Neuronal stem cell (in vitro differentiated cells): ENCODE measurements around the gene PTPRO.

Source experiments
- DNase-seq: peaks from one replicate; pipeline ENCODE4 v3.0.0-alpha.2; 2013; ENCODE audit warnings: low spot score
- H2AFZ ChIP-seq: one replicate; pipeline ENCODE4 v1.6.1; 2013; ENCODE audit warnings: mild to moderate bottlenecking, low read length, inconsistent platforms
- H2AK5ac ChIP-seq: 2 replicates; pipeline ENCODE4 v1.6.1; 2013; ENCODE audit warnings: low read depth, mild to moderate bottlenecking, inconsistent platforms, low read length, moderate library complexity, mixed read lengths
- H2BK120ac ChIP-seq: 2 replicates; pipeline ENCODE4 v1.6.1; 2013; ENCODE audit warnings: low read depth, mild to moderate bottlenecking, inconsistent platforms, low read length, moderate library complexity, mixed read lengths
- H2BK12ac ChIP-seq: one replicate; pipeline ENCODE4 v1.6.1; 2013; ENCODE audit warnings: low read length, inconsistent platforms
- H2BK15ac ChIP-seq: 2 replicates; pipeline ENCODE4 v1.6.1; 2013; ENCODE audit warnings: mild to moderate bottlenecking, low read length, inconsistent platforms, mixed read lengths
- H2BK5ac ChIP-seq: one replicate; pipeline ENCODE4 v1.6.1; 2013; ENCODE audit warnings: inconsistent platforms, mild to moderate bottlenecking, low read length, moderate library complexity
- H3K14ac ChIP-seq: one replicate; pipeline ENCODE4 v1.6.1; 2013; ENCODE audit warnings: low read length, inconsistent platforms
- H3K18ac ChIP-seq: 2 replicates; pipeline ENCODE4 v1.6.1; 2013; ENCODE audit warnings: low read length, inconsistent platforms
- H3K23ac ChIP-seq: 2 replicates; pipeline ENCODE4 v1.6.1; 2013; ENCODE audit warnings: low read depth, mild to moderate bottlenecking, mixed read lengths, low read length, inconsistent platforms; ENCODE audit not compliant: poor library complexity
- H3K27ac ChIP-seq: replicated peaks from 3 replicates; pipeline ENCODE4 v1.5.1; 2013; ENCODE audit warnings: low read length, inconsistent platforms
- H3K27me3 ChIP-seq, 3 experiments: 2 replicates each; pipeline ENCODE4 v1.6.1; 2013; ENCODE audit warnings: low read length in 3 of 3, mild to moderate bottlenecking in 2 of 3, inconsistent platforms in 1 of 3, low read depth in 1 of 3, mixed read lengths in 1 of 3, moderate library complexity in 1 of 3; ENCODE audit not compliant: control insufficient read depth in 3 of 3, insufficient read depth in 3 of 3
- H3K36me3 ChIP-seq, 2 donors: replicated peaks in 1 of 2; 2 replicates each; pipeline ENCODE4 v1.6.1; 2013; ENCODE audit warnings: low read length in 2 of 2; ENCODE audit not compliant: control insufficient read depth in 2 of 2, insufficient read depth in 2 of 2
- H3K4ac ChIP-seq: 2 replicates; pipeline ENCODE4 v1.6.1; 2013; ENCODE audit warnings: inconsistent platforms, mild to moderate bottlenecking, low read length, moderate library complexity
- H3K4me1 ChIP-seq, 2 donors: 1 replicate in 1 of 2; 2 replicates in 1 of 2; pipeline ENCODE4 v1.6.1; 2013; ENCODE audit warnings: low read length in 2 of 2, low read depth in 1 of 2; ENCODE audit not compliant: control insufficient read depth in 2 of 2, insufficient read depth in 1 of 2
- H3K4me2 ChIP-seq: one replicate; pipeline ENCODE4 v1.6.1; 2013; ENCODE audit warnings: mild to moderate bottlenecking, low read length, inconsistent platforms; ENCODE audit not compliant: insufficient read depth, poor library complexity, severe bottlenecking
- H3K4me3 ChIP-seq, 2 donors: 2 replicates each; pipeline ENCODE4 v1.5.1; 2013; ENCODE audit warnings: low read length in 2 of 2, mild to moderate bottlenecking in 2 of 2, inconsistent platforms in 1 of 2, moderate library complexity in 1 of 2
- H3K79me1 ChIP-seq: one replicate; pipeline ENCODE4 v1.6.1; 2013; ENCODE audit warnings: low read depth, mild to moderate bottlenecking, inconsistent platforms, low read length, moderate library complexity
- H3K9ac ChIP-seq: one replicate; pipeline ENCODE4 v1.6.1; 2013; ENCODE audit warnings: mild to moderate bottlenecking, low read depth, low read length, inconsistent platforms; ENCODE audit not compliant: poor library complexity
- H3K9me3 ChIP-seq, 2 donors: replicated peaks in 1 of 2; 2 replicates each; pipeline versions ENCODE3 to v1.6.1; 2013; ENCODE audit warnings: low read length in 2 of 2, mild to moderate bottlenecking in 2 of 2, inconsistent platforms in 1 of 2, low read depth in 1 of 2, mixed read lengths in 1 of 2, moderate library complexity in 1 of 2; ENCODE audit not compliant: control insufficient read depth in 2 of 2, insufficient read depth in 1 of 2
- H4K8ac ChIP-seq: one replicate; pipeline ENCODE4 v1.6.1; 2013; ENCODE audit warnings: low read depth, mild to moderate bottlenecking, inconsistent platforms, low read length, moderate library complexity
- H4K91ac ChIP-seq: one replicate; pipeline ENCODE4 v1.6.1; 2013; ENCODE audit warnings: low read length, low read depth, mild to moderate bottlenecking, inconsistent platforms; ENCODE audit not compliant: poor library complexity
- WGBS, 2 donors: extraction: QIAGEN DNeasy Blood & Tissue Kit; methylation state at CpG; one replicate each; pipeline ENCODE4 v1.1.7; 2013; ENCODE audit warnings: missing lambda C conversion rate in 2 of 2, mixed read lengths in 1 of 2; ENCODE audit not compliant: insufficient read length in 2 of 2, insufficient replicate concordance in 1 of 2; ENCODE audit errors: extremely low coverage in 2 of 2; 5-methylcytosine and 5-hydroxymethylcytosine counted together

Gene PTPRO

DNA sequence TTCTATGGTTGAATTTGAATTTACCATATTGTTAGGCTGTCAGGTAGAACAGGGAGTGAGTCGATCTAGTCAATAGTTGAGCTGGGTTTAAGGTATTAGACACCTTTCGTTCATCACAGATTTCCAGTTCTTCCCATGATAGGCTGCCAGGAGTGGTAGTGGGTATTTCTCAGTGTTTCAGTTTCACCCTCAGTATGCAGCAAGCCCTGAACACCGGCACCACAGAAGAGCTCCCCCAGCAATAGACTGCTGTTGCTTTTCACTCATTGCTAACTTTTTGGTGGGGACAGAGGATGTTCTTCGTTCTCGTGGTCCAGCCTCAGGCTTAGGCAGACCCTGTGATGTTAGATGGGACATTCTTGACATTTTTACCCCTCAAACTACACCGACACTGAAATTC is 164.6 kb downstream of the PTPRO start:
- no peak overlapping the region for H3K27ac ChIP-seq
- no peak overlapping the region for H2BK15ac ChIP-seq
- H3K14ac ChIP-seq, result no peak overlapping the region
- H3K36me3 ChIP-seq, result no peaks in the 10 kb centered on the region
- H2BK120ac ChIP-seq, result no peak overlapping the region
- no peaks in the 10 kb centered on the region for H3K9me3 ChIP-seq
- no peak overlapping the region for H3K4me3 ChIP-seq
- no peak overlapping the region for H3K23ac ChIP-seq
- WGBS, 2 donors, result no CpG with 5 or more reads among the region's 6 CpGs
- no peak overlapping the region for H2BK12ac ChIP-seq
- H3K4ac ChIP-seq, result no peak overlapping the region
- no peak overlapping the region for H4K8ac ChIP-seq
- no peak overlapping the region for H2BK5ac ChIP-seq
- no peak overlapping the region for H3K4me2 ChIP-seq
- no peak for DNase-seq
- no peak overlapping the region for H2AFZ ChIP-seq
- H3K9ac ChIP-seq, result no peak overlapping the region
- peaks cover 0 to 2% of the 10 kb centered on the region in 2 donors for H3K4me1 ChIP-seq
- H3K79me1 ChIP-seq, result no peaks in the 10 kb centered on the region
- no peak overlapping the region for H4K91ac ChIP-seq
- H3K18ac ChIP-seq, result no peak overlapping the region
- no peak overlapping the region for H2AK5ac ChIP-seq
- H3K27me3 ChIP-seq, result no peaks in the 10 kb centered on the region

DNA sequence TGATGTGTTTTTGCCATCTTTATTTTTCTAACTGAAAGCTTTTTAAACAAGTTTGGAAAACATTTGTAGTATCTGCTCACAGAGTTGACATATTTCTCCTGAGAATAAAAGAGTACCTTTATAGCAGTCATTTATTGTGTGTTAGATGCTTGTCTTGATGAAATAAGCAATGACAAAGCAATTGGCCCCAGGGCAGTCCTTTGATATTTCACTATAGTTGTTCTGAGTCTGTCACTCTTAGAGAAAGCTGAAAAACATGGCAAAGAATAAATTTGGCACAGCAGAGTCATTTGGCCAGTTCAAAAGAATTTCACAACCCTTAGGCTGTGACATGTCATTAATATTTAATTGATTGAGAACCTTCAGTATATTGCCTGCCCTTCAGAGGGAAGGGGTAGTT is 166.2 kb downstream of the PTPRO start:
- H3K79me1 ChIP-seq, result no peaks in the 10 kb centered on the region
- no peak overlapping the region for H3K4me2 ChIP-seq
- H4K8ac ChIP-seq, result no peak overlapping the region
- H3K4me1 ChIP-seq, result peaks cover 0 to 2% of the 10 kb centered on the region in 2 donors
- no peak for DNase-seq
- no peak overlapping the region for H3K14ac ChIP-seq
- H2AFZ ChIP-seq, result no peak overlapping the region
- no peak overlapping the region for H2BK15ac ChIP-seq
- H2BK5ac ChIP-seq, result no peak overlapping the region
- no peak overlapping the region for H2AK5ac ChIP-seq
- H2BK120ac ChIP-seq, result no peak overlapping the region
- H3K36me3 ChIP-seq, result no peaks in the 10 kb centered on the region
- no peak overlapping the region for H3K4me3 ChIP-seq
- H3K23ac ChIP-seq, result no peak overlapping the region
- H4K91ac ChIP-seq, result no peak overlapping the region
- H3K9me3 ChIP-seq, result no peaks in the 10 kb centered on the region
- no peak overlapping the region for H3K18ac ChIP-seq
- no peak overlapping the region for H3K4ac ChIP-seq
- H3K9ac ChIP-seq, result no peak overlapping the region
- H2BK12ac ChIP-seq, result no peak overlapping the region
- H3K27me3 ChIP-seq, result no peaks in the 10 kb centered on the region
- H3K27ac ChIP-seq, result no peak overlapping the region

DNA sequence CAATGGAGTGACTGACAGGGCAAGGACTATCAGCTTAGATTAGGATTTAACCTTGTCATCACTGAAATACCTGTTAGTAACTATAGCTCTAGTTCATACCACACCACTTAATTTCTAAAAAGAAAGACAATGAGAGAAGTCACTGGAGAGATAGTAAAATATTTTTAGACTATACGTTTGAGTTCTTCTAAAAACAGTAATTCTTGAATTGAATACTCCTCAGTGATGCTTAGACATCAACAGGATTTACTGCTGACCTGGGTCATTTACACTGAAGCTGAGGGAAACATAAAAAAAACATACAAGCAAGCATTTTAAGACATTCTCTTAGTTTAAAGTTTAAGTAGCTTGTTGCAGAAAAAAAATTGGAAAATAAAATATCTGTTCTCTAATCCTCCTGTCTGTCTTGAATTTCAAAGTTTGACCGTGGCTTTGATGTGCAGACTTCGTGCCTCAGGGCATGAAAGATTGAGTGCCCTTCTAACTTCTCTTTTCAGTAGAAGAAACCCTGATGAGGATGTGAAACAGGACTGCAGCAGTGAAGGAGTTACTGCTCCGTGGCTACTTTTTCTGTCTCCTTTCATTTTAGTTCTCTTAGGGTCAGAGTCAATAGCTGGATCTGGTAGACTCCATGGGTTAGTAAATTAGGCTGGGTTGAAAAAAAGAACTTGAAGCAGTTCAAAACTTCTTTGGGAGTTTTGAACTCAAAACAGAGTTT is 172.2 kb downstream of the PTPRO start:
- Histone ChIP-seq H3K23ac (no peak overlapping the region), H2BK15ac (no peak overlapping the region)
- no CpG with 5 or more reads among the region's 4 CpGs for WGBS, 2 donors

DNA sequence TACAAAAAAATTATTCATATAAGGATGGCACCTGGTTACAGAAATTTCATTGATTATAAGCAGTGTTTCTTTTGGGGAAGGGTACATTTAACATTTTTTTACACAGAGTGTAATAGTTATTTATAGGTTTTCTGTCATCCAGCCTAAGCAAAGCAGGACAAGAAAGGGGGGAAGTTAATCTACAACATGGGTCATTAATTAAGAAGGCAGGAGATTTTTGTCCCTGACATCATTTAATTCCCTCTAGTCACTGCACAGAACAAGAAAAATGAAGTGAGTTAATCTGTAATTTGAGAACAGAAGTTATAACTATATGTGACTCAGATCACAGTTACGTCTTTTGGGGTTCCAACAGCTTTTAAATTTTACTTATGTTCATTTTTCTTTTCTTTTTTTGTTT is 173.4 kb downstream of the PTPRO start:
- Histone ChIP-seq H3K4ac (no peak overlapping the region), H3K27me3 (no peaks in the 10 kb centered on the region), H3K18ac (no peak overlapping the region), H3K4me3 (no peak overlapping the region), H3K79me1 (no peaks in the 10 kb centered on the region), H2BK5ac (no peak overlapping the region), H2BK12ac (no peak overlapping the region), H2BK15ac (no peak overlapping the region), H3K4me2 (no peak overlapping the region), H3K9ac (no peak overlapping the region), H2AK5ac (no peak overlapping the region), H2AFZ (no peak overlapping the region), H3K4me1 (no peaks in the 10 kb centered on the region), H2BK120ac (no peak overlapping the region), H4K8ac (no peak overlapping the region), H4K91ac (no peak overlapping the region), H3K36me3 (no peaks in the 10 kb centered on the region), H3K14ac (no peak overlapping the region), H3K27ac (no peak overlapping the region), H3K9me3 (no peaks in the 10 kb centered on the region), H3K23ac (no peak overlapping the region)
- no peak for DNase-seq
- WGBS, 2 donors, result no CpG with 5 or more reads among the region's 1 CpG

More for the DNA sequence above, 172.2 kb downstream of the PTPRO start:
- DNase-seq, result no peak
- no peak overlapping the region for H2AFZ ChIP-seq
- no peak overlapping the region for H3K4me2 ChIP-seq
- H3K27me3 ChIP-seq, result no peaks in the 10 kb centered on the region
- H3K9ac ChIP-seq, result no peak overlapping the region
- no peaks in the 10 kb centered on the region for H3K9me3 ChIP-seq
- H3K4ac ChIP-seq, result no peak overlapping the region
- H3K18ac ChIP-seq, result no peak overlapping the region
- no peaks in the 10 kb centered on the region for H3K79me1 ChIP-seq
- H4K91ac ChIP-seq, result no peak overlapping the region
- no peaks in the 10 kb centered on the region for H3K36me3 ChIP-seq
- no peak overlapping the region for H3K14ac ChIP-seq
- H2BK12ac ChIP-seq, result no peak overlapping the region
- H3K4me1 ChIP-seq, result no peaks in the 10 kb centered on the region
- H4K8ac ChIP-seq, result no peak overlapping the region
- H2AK5ac ChIP-seq, result no peak overlapping the region
- no peak overlapping the region for H3K4me3 ChIP-seq
- H2BK120ac ChIP-seq, result no peak overlapping the region
- H2BK5ac ChIP-seq, result no peak overlapping the region
- no peak overlapping the region for H3K27ac ChIP-seq
